Upper lobe of left lung (tissue), 4 donors: ENCODE results near the gene TFEB.
A peak's percentile ranks its signal among the peaks of the same experiment; 100 is the strongest.

ENCODE experiments used
- CTCF ChIP-seq, 6 experiments: fragments of 450-650 bp in 4 of 6; fragments of 200-600 bp in 2 of 6; sonication (generic) in 2 of 6; IDR thresholded peaks; one replicate each; pipeline ENCODE4 v1.5.1; 2016 to 2019; ENCODE audit warnings: antibody characterized with exemption in 6 of 6
- POLR2A ChIP-seq, 4 donors: fragments of 450-650 bp; IDR thresholded peaks; one replicate each; pipeline ENCODE4 v1.5.1; 2016 to 2017; ENCODE audit warnings: antibody characterized with exemption in 4 of 4, mild to moderate bottlenecking in 2 of 4

GRCh38 chr6:41744236-41744787 lies 8.9 kb upstream of the TFEB start:
- TF ChIP-seq POLR2A (IDR thresholded peaks at IDR 0.05) (peak in 1 of 4 donors; percentile 8), CTCF (IDR thresholded peaks at IDR 0.05) (no peak)
